BLaER1 treated with 17β-estradiol and CSF1 and Interleukin-3, amounts not matched to agents 10 nM and 100 nM (cell line): ENCODE measurements around the gene EIF2B2.

ENCODE experiments used
- H3K27ac ChIP-seq, 11 experiments: shearing (Covaris generic); formaldehyde crosslinking; 2 replicates each; pipeline ENCODE4 v1.8.1; 2022
- H3K27me3 ChIP-seq, 11 experiments: shearing (Covaris generic); formaldehyde crosslinking; 2 replicates each; pipeline ENCODE4 v1.8.1; 2022
- H3K36me3 ChIP-seq, 11 experiments: shearing (Covaris generic); formaldehyde crosslinking; 2 replicates each; pipeline ENCODE4 v1.8.1; 2022
- H3K4me1 ChIP-seq, 10 experiments: shearing (Covaris generic); formaldehyde crosslinking; 2 replicates each; pipeline ENCODE4 v1.8.1; 2022
- H3K4me2 ChIP-seq, 11 experiments: shearing (Covaris generic); formaldehyde crosslinking; 2 replicates each; pipeline ENCODE4 v1.8.1; 2022
- H3K4me3 ChIP-seq, 10 experiments: shearing (Covaris generic); formaldehyde crosslinking; 2 replicates each; pipeline ENCODE4 v1.8.1; 2022
- H3K9ac ChIP-seq, 11 experiments: shearing (Covaris generic); formaldehyde crosslinking; 2 replicates each; pipeline ENCODE4 v1.8.1; 2022
- H3K9me3 ChIP-seq, 11 experiments: shearing (Covaris generic); formaldehyde crosslinking; replicated peaks in 1 of 11; 2 replicates each; pipeline ENCODE4 v1.8.1; 2022
- H4K20me1 ChIP-seq, 11 experiments: shearing (Covaris generic); formaldehyde crosslinking; 2 replicates each; pipeline ENCODE4 v1.8.1; 2022
- Cebpa-rat ChIP-seq, 11 experiments: shearing (Covaris generic); IDR thresholded peaks; 2 replicates each; pipeline ENCODE4 v1.8.1; 2022

Gene EIF2B2

DNA sequence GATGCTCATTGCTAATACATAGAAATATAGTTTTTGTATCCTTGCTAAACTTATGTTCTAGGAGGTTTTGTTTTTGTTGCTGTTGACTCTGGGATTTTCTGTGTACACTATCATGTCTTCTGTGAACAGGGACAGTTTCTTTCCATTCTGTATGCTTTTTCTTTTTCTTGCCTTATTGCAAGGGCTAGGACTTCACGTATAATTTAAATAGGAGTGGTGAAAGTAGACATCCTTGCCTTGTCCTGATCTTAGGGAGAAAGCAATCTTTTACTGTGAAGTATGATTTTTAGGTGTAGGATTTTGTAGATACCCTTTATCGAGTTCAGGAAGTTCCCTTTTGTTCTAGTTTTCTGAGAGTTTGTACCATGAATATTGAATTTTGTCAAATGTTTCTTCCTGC, 1.5 kb upstream of the EIF2B2 start:
- no peak overlapping the region for H3K4me2 ChIP-seq
- H4K20me1 ChIP-seq: peaks cover 0 to 11% (median 0%) of the 10 kb centered on the region in 11 experiments; a peak in 2 of 22 replicates
- H3K4me3 ChIP-seq: no peak overlapping the region
- TF ChIP-seq Cebpa-rat (IDR thresholded peaks at IDR 0.05): no peak
- peaks cover 4 to 18% (median 15%) of the 10 kb centered on the region in 11 experiments; a peak in 17 of 22 replicates for H3K9me3 ChIP-seq
- peaks cover 21 to 29% (median 26%) of the 10 kb centered on the region in 10 experiments for H3K4me1 ChIP-seq
- no peak overlapping the region for H3K27ac ChIP-seq
- H3K36me3 ChIP-seq: peaks cover 15 to 23% (median 17%) of the 10 kb centered on the region in 11 experiments
- no peak overlapping the region for H3K9ac ChIP-seq
- H3K27me3 ChIP-seq: no peaks in the 10 kb centered on the region

DNA sequence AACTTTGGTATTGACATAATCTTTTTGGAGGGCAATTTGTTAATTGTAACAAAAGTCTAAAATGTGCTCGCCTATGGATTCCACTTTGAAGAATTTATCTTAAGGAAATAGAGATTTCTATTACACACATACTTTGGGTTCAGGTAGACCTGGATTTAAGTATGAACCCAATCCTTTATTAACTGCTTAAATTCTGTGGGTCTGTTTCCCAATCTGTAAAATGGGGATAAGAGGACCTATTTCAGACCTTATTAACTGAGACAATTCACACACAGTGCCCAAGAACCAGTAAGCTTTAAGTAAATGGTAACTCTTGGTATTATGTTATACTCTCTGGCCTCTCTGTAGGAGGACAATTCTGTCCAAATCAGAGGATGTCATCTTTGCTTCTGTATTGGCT, 822 bp upstream of the EIF2B2 start:
- peak overlapping the region; percentile 78 to 90 (median 85); a peak in 21 of 22 replicates for H3K9ac ChIP-seq
- TF ChIP-seq Cebpa-rat (IDR thresholded peaks at IDR 0.05): no peak
- H4K20me1 ChIP-seq: peaks cover 0 to 11% (median 0%) of the 10 kb centered on the region in 11 experiments; a peak in 2 of 22 replicates

DNA sequence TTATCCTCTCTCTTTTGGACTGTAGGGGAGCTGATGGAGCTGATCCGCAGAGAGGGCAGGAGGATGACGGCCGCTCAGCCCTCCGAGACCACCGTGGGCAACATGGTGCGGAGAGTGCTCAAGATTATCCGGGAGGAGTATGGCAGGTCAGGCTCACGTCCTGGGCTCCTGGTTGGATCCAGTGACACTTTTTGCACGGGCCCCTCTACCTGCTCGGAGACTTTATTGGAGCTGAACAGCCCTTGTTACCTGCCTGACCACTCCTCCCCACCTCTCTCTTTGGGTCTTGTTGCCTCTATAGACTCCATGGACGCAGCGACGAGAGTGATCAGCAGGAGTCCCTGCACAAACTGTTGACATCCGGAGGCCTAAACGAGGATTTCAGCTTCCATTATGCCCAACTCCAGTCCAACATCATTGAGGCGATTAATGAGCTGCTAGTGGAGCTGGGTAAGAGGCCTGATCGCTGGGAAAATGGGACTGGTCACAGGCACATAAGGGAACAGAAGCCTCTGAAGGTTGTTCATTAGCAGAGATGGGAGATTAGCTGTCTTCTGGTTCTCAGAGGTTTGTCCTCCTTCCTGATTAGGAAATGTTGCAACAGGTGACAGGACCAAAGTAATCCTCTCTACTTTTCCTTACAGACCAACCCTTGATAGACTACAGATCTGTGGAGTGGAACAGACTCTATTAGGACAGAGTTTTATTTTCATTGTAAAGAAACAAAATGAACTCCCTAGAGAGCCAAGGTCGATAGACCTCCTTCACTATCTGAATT, 718 bp downstream of the EIF2B2 start:
- peaks cover 0 to 11% (median 0%) of the 10 kb centered on the region in 11 experiments; a peak in 2 of 22 replicates for H4K20me1 ChIP-seq
- no peaks in the 10 kb centered on the region for H3K27me3 ChIP-seq
- H3K9me3 ChIP-seq: peaks cover 0 to 13% (median 10%) of the 10 kb centered on the region in 11 experiments; a peak in 14 of 22 replicates
- H3K4me3 ChIP-seq: peak overlapping the region; percentile 78 to 94 (median 85)
- TF ChIP-seq Cebpa-rat (IDR thresholded peaks at IDR 0.05): no peak
- peaks cover 37 to 44% (median 39%) of the 10 kb centered on the region in 11 experiments for H3K36me3 ChIP-seq
- peak overlapping the region; percentile 78 to 90 (median 85) for H3K9ac ChIP-seq
- H3K4me2 ChIP-seq: peak overlapping the region; percentile 87 to 98 (median 96)
- peaks cover 21 to 31% (median 27%) of the 10 kb centered on the region in 10 experiments for H3K4me1 ChIP-seq
- peak overlapping the region; percentile 78 to 89 (median 82) for H3K27ac ChIP-seq

More for the DNA sequence above, 822 bp upstream of the EIF2B2 start:
- peak overlapping the region; percentile 78 to 89 (median 82); a peak in 21 of 22 replicates for H3K27ac ChIP-seq
- peaks cover 0 to 13% (median 10%) of the 10 kb centered on the region in 11 experiments; a peak in 14 of 22 replicates for H3K9me3 ChIP-seq
- peaks cover 22 to 29% (median 24%) of the 10 kb centered on the region in 11 experiments for H3K36me3 ChIP-seq
- no peaks in the 10 kb centered on the region for H3K27me3 ChIP-seq
- peak overlapping the region; percentile 56 to 98 (median 96) for H3K4me2 ChIP-seq
- peaks cover 21 to 31% (median 27%) of the 10 kb centered on the region in 10 experiments for H3K4me1 ChIP-seq
- peak overlapping the region; percentile 78 to 94 (median 85); a peak in 19 of 20 replicates for H3K4me3 ChIP-seq

DNA sequence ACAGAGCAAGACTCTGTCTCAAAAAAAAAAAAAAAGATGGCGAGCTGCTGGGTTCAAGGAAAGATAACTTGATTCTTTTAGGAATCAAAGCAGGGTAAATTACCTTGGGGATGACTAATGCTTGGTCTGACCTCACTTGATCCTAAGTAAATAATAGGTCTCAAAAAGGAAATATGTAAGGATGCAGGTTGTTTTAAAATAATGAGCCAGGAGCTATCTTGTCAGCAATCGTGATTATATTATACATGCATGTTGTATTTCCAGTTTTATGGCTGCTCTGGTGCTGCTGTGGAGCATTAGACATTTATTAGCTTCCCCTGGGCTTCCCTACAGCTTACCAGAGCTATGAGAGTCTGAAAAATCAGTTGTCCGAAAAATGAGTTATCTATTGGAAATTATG, 2.6 kb downstream of the EIF2B2 start:
- H3K4me3 ChIP-seq: no peak overlapping the region
- H3K9me3 ChIP-seq: peaks cover 0 to 12% (median 10%) of the 10 kb centered on the region in 11 experiments; a peak in 14 of 22 replicates
- peaks cover 0 to 11% (median 0%) of the 10 kb centered on the region in 11 experiments; a peak in 2 of 22 replicates for H4K20me1 ChIP-seq
- H3K9ac ChIP-seq: no peak overlapping the region
- peaks cover 56 to 64% (median 58%) of the 10 kb centered on the region in 11 experiments for H3K36me3 ChIP-seq
- peaks cover 21 to 31% (median 27%) of the 10 kb centered on the region in 10 experiments for H3K4me1 ChIP-seq
- no peaks in the 10 kb centered on the region for H3K27me3 ChIP-seq
- peak overlapping the region; percentile 24 to 98 (median 92); a peak in 18 of 22 replicates for H3K4me2 ChIP-seq
- no peak overlapping the region for H3K27ac ChIP-seq
- TF ChIP-seq Cebpa-rat (IDR thresholded peaks at IDR 0.05): no peak

DNA sequence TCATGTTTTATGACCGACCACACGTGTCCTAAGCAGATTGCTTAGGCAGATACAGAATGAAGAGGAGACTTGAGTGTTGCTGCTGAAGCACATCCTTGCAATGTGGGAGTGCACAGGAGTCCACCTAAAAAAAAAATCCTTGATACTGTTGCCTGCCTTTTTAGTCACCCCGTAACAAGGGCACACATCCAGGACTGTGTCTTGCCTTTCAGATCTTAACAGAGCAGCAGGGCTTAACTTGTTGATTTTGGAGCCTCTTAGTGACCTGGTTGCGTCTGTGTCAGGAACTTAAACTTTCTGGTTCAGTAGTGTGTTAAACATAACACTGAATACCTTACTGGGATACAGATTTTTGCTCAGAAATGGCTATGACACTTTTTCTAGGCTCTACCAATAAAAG, 6.5 kb downstream of the EIF2B2 start:
- TF ChIP-seq Cebpa-rat (IDR thresholded peaks at IDR 0.05): no peak
- Histone ChIP-seq H3K9ac (no peak overlapping the region), H3K4me1 (peaks cover 12 to 32% (median 14%) of the 10 kb centered on the region in 10 experiments), H3K36me3 (peaks cover 76 to 100% (median 90%) of the 10 kb centered on the region in 11 experiments), H3K4me3 (no peak overlapping the region), H3K27ac (no peak overlapping the region), H4K20me1 (peaks cover 0 to 6% (median 0%) of the 10 kb centered on the region in 11 experiments; a peak in 2 of 22 replicates), H3K9me3 (no peaks in the 10 kb centered on the region), H3K4me2 (no peak overlapping the region), H3K27me3 (no peaks in the 10 kb centered on the region)

DNA sequence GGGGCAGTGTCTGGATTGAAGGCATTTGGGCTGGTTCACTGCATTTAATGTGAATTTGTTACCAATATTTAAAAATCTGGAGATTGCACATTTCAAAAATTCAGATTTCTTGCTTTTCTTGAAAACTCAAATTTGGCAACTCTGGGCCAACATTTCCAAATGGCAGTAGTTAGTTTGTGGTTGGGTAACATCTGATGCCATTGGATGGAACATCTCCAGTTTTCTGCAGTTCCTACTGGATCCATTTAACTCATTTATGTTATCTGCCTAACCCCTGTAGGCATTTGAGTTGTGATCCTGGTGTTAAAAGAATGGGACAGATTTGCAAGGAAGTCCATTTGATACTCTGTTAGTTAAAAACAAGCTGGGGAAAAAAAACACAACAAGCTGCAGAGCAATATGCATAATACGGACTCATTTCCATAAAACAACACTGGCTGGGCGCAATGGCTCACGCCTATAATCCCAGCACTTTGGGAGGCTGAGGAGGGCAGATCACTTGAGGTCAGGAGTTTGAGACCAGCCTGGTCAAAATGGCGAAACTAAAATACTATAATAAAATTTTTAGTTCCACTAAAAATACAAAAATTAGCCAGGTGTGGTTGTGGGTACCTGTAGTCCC, 7.9 kb downstream of the EIF2B2 start:
- Histone ChIP-seq H3K27ac (no peak overlapping the region), H3K4me2 (no peak overlapping the region), H3K4me1 (peaks cover 0 to 18% (median under 1%) of the 10 kb centered on the region in 10 experiments; a peak in 9 of 20 replicates), H3K27me3 (no peaks in the 10 kb centered on the region), H3K36me3 (peaks cover 71 to 100% (median 89%) of the 10 kb centered on the region in 11 experiments), H4K20me1 (peaks cover 0 to 6% (median 0%) of the 10 kb centered on the region in 11 experiments; a peak in 1 of 22 replicates), H3K4me3 (no peak overlapping the region), H3K9me3 (no peaks in the 10 kb centered on the region), H3K9ac (no peak overlapping the region)
- TF ChIP-seq Cebpa-rat (IDR thresholded peaks at IDR 0.05): no peak

DNA sequence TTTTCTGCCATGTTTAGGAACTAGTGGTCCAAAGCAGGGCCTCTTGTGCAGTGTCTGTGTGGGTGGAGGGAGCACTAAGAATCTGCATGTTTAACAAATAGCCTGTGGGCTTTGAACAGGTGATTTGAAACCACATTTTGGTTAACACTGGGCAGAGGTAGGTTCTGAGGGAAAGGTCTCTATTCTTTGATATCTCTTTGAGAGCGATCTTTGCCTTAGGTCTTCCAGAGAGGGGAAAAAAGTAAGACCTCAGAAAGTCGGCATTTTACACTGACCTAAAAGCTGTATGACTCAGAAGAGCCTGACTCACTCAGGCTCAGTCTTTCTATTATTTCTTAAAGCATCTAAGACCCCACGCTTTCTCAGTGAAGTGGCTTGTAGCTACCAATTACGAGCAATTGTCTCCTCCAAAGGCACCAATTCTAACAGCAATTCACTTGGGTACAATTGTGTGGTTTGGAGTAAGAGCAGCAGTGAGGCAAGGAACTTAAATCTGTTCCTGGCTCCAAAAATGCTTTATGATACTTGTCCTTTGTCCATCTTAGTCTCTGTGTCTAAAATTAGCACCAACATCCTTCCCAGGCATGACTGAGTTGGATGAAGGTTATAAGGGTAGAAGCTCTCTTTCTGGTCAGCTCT, 8.8 kb downstream of the EIF2B2 start:
- Histone ChIP-seq H3K27me3 (no peaks in the 10 kb centered on the region), H3K4me1 (peaks cover 0 to 16% (median 0%) of the 10 kb centered on the region in 10 experiments; a peak in 6 of 20 replicates), H3K4me3 (no peak overlapping the region), H3K36me3 (peaks cover 65 to 100% (median 86%) of the 10 kb centered on the region in 11 experiments), H3K9ac (no peak overlapping the region), H3K9me3 (no peaks in the 10 kb centered on the region), H4K20me1 (peaks cover 0 to 6% (median 0%) of the 10 kb centered on the region in 11 experiments; a peak in 1 of 22 replicates), H3K27ac (no peak overlapping the region), H3K4me2 (no peak overlapping the region)
- no peak for TF ChIP-seq Cebpa-rat (IDR thresholded peaks at IDR 0.05)

DNA sequence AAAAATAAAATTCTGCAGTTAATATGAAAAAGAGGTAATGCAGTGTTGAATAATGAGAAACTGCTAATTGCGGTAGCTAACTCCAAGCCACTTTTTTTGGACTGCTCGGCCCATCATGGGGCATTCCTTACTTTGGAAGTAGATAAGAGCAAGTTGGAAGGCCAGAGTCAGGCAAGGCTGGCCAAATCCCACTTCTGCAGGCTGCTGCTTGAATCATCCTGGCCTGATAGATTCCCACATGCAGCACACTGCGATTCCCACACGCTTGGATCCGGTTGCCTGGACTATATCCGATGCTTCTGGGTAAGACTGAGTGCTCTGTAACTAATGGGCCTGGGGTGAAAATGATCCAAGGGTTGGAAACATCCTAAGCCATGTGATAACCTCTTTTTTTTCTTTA, 10.6 kb downstream of the EIF2B2 start:
- Histone ChIP-seq H3K9ac (no peak overlapping the region), H3K36me3 (peaks cover 57 to 100% (median 76%) of the 10 kb centered on the region in 11 experiments)
- TF ChIP-seq Cebpa-rat (IDR thresholded peaks at IDR 0.05): no peak

More for the DNA sequence above, 10.6 kb downstream of the EIF2B2 start:
- H3K27ac ChIP-seq: no peak overlapping the region
- H3K27me3 ChIP-seq: no peaks in the 10 kb centered on the region
- H3K4me3 ChIP-seq: no peak overlapping the region
- H4K20me1 ChIP-seq: 0 out of 22 replicates have a peak, but pooled peaks cover 0 to 4% (median 0%) of the 10 kb centered on the region in 11 experiments
- H3K4me2 ChIP-seq: no peak overlapping the region
- peaks cover 0 to 16% (median 0%) of the 10 kb centered on the region in 10 experiments; a peak in 5 of 20 replicates for H3K4me1 ChIP-seq
- no peaks in the 10 kb centered on the region for H3K9me3 ChIP-seq
